Kidney epithelial cell (primary cell): ENCODE results near the gene NUCB2. TPM values are rescaled to one million over a fixed set of nuclear protein-coding genes. Genes with fewer than 3 reads are reported as not detected.

Source experiments
- DNase-seq: peaks from one replicate; pipeline ENCODE4 v3.0.0-alpha.2; 2010; ENCODE audit warnings: low read depth
- H3K27me3 ChIP-seq: 2 replicates; pipeline ENCODE4 v1.6.0; 2011; ENCODE audit warnings: low read length; ENCODE audit not compliant: control insufficient read depth, insufficient read depth
- H3K36me3 ChIP-seq: 2 replicates; pipeline ENCODE4 v1.5.1; 2011; ENCODE audit warnings: low read length; ENCODE audit not compliant: control insufficient read depth, insufficient read depth
- H3K4me3 ChIP-seq: 2 replicates; pipeline ENCODE4 v1.5.1; 2011; ENCODE audit warnings: low read depth, mild to moderate bottlenecking, control low read depth, low read length
- CTCF ChIP-seq: IDR thresholded peaks from 2 replicates; pipeline ENCODE4 v1.5.1; 2011; ENCODE audit warnings: mild to moderate bottlenecking, moderate library complexity, low read length, control low read depth, inconsistent platforms; ENCODE audit not compliant: insufficient read depth, poor library complexity, severe bottlenecking
- total RNA-seq: library from RNA; depleted of rRNA; stranded (reverse); fragments of >200 nt; gene quantifications from 2 replicates; pipeline ENCODE4 v1.2.3, GENCODE V29; 2015

NUCB2 gene
- total RNA-seq, 1 donor from 2014 or later = 26.1 TPM

- H3K4me3 ChIP-seq = no peak overlapping the region
- TF ChIP-seq CTCF = no peak
- DNase-seq = no peak
- H3K27me3 ChIP-seq = no peaks in the 10 kb centered on the region
- no peaks in the 10 kb centered on the region for H3K36me3 ChIP-seq
These were observed 10.5 kb downstream of the NUCB2 start for GRCh38 chr11:17287058-17287457.

- no peaks in the 10 kb centered on the region for H3K36me3 ChIP-seq
- no peak for DNase-seq
- H3K4me3 ChIP-seq = no peak overlapping the region
- no peak for TF ChIP-seq CTCF
- H3K27me3 ChIP-seq = no peaks in the 10 kb centered on the region
These were observed 15.2 kb downstream of the NUCB2 start for GRCh38 chr11:17291710-17292109.

DNA sequence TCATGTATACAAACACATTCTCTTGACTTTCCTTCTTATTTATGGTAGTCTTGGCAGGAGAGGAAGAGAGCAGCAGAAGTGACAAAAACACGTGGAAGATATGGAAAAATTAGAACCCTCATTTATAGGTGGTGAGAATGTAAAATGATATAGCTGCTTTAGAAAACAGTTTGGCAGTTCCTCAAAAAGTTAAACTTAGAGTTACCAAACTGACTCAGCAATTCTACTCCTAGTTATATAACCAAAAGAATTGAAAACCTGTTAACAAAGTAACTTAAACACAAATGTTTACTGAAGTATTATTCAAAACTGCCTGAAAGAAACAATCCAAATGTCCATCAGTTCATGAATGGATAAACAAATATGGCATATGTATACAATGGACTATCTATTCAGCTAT, 16.8 kb downstream of the NUCB2 start:
- no peak for DNase-seq
- Histone ChIP-seq H3K4me3 (no peak overlapping the region), H3K27me3 (no peaks in the 10 kb centered on the region), H3K36me3 (no peaks in the 10 kb centered on the region)
- TF ChIP-seq CTCF = no peak

DNA sequence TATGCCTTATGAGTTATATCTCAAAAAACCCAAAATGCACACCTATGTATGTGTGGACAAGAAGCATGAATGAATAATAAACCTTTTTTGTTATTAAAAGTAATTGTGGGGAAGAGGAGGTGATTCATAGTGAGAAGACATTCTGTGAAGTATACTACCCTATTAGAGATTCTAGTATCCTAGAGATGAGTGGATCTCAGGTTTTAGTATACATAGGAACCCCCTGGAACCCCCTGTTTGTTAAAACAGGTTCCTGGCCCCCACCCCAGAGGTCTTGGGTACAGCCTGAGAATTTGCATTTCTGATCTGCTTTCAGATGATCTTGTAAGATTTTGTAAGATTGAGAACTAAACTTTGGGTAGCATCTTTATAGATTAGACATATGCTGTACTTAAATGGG, 17.5 kb downstream of the NUCB2 start:
- Histone ChIP-seq H3K27me3 (no peaks in the 10 kb centered on the region), H3K4me3 (no peak overlapping the region), H3K36me3 (no peaks in the 10 kb centered on the region)
- DNase-seq = no peak
- no peak for TF ChIP-seq CTCF

DNA sequence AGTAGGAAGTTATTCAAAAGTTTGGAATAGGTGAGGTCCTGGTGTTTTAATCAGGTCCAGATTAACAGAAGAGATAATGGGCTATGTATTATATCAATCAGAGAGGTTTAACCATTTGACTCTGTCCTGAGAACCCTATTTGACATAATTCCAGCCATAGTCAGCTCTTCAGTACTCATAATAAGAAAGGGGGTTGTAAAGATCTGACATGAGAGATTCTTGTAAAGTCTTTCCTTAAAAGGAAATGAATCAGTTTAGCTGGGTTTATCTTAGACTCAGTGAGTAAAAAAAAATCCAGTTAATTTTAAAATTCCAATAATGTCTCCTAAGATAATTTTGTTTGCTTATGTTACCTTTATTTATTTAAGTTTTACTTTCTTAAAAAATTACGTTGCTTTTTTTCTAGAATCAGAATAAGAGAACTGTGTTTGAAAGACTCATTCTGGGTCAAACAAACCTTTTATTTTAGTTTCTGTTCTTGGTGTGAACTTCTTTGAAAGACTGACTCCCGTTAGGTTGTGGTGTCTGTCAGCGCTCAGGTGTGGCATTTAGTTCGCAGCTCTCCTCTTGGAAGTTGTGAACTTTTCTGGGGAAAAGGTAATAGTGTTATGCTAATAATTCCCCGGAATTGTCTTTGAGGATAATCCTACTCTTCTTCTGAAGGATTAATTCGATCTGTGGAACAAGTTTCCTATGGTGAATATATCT, 20.5 kb downstream of the NUCB2 start:
- H3K27me3 ChIP-seq = no peaks in the 10 kb centered on the region
- H3K4me3 ChIP-seq = no peak overlapping the region
- no peak for DNase-seq
- TF ChIP-seq CTCF = no peak
- no peaks in the 10 kb centered on the region for H3K36me3 ChIP-seq

DNA sequence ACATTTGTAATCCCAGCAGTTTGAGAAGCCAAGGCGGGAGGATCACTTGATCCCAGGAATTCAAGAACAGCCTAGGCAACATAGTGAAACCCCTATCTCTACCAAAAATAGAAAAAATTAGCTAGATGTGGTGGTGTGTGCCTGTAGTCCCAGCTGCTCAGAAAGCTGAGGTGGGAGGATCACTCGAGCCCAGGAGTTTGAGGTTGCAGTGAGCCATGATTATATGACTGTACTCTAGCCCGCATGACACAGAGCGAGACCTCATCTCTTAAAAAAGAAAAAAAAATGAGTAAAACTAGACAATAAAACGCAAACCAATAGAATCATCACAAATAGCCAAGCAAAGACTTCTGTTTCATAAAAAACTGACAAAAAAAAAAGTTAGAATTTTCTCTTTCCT, 21.8 kb downstream of the NUCB2 start:
- H3K27me3 ChIP-seq = no peaks in the 10 kb centered on the region
- DNase-seq = no peak
- no peaks in the 10 kb centered on the region for H3K36me3 ChIP-seq
- TF ChIP-seq CTCF = no peak
- no peak overlapping the region for H3K4me3 ChIP-seq
